Hematopoietic multipotent progenitor cell treated with erythropoietin and hydrocortisone succinate and interleukin-3 and kit ligand, for 4 days (in vitro differentiated cells): ENCODE results near the gene CROT.
A peak's percentile ranks its signal among the peaks of the same experiment; 100 is the strongest.

ENCODE experiments used
- DNase-seq: peaks from one replicate; pipeline ENCODE4 v3.0.0-alpha.2; 2015

CROT gene

GRCh38 chr7:87416682-87417587 is 71.5 kb downstream of the CROT start:
- peak; percentile 84 for DNase-seq

GRCh38 chr7:87420173-87420572 is 74.7 kb downstream of the CROT start:
- no peak for DNase-seq

DNA sequence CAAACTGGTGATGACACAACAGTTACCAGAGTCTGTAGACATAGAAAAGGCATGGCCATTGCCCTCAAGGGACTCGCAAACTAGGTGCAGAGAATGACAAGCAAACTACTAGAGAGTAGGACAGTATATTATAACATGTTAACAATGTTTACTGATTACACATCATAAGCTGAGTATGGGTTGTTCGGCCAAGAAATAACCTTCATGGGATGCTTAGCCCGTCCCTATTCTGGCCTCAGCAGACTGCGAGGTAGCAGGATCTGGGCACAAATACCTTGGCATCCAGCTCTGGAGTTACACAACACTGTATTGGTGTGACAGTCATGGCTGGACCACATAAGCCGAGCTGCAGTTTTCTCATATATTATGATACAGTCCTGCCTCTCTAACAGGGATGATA is 78.6 kb downstream of the CROT start:
- DNase-seq = no peak

DNA sequence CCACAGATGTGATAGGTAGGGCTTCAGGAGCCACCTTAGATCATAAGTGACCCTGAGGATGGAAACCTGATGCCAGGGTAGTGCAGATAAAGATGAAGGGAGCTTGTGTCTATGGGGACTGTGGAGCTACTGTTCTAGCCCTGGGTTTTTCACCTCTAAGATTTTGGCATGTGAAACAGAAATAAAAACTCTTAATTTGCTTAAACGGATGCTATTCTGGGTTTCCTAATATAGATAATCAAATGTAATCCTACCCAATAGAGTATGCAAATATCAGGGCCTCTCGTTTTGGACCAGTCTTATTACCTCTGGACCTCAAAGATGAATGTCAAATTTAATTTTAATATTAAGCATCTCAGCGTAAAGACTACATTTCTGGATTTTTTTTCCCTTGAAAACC is 80.7 kb downstream of the CROT start:
- no peak for DNase-seq

DNA sequence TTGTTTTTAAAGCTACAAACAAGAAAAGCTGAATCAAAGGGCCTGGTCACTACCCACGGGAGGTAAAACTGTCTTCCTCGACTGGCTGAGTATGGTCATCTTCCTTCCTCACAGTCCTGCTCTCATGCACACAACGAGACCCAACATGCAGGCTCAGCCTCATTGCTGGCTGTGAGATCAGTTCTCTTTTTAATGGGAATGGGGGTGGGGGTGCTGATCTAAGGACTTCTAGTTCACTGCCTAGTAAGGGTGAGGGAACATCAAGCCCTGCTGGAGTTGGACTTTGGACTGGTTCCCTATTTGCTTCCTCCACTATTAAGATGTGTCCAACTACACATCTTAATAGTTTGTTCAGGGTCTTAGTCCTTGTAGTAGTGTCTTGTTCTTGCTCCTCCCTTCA is 81.8 kb downstream of the CROT start:
- no peak for DNase-seq

DNA sequence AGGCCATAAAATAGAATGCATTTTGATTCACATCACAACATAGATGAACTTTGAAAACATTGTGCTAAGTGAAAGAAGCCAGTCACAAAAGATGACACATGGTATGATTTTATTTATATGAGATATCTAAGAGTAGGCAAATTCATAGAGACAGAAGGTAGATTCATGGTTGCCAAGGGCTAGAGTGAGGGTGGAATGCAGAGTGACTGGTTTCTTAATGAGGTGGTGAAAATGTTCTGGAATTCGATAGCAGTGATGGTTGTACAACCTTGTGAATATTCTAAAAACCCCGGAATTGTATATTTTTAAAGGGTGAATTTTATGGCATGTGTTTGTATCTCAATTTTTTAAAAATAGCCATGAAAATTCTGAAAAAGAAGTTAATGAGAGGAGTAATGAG is 87.1 kb downstream of the CROT start:
- no peak for DNase-seq

DNA sequence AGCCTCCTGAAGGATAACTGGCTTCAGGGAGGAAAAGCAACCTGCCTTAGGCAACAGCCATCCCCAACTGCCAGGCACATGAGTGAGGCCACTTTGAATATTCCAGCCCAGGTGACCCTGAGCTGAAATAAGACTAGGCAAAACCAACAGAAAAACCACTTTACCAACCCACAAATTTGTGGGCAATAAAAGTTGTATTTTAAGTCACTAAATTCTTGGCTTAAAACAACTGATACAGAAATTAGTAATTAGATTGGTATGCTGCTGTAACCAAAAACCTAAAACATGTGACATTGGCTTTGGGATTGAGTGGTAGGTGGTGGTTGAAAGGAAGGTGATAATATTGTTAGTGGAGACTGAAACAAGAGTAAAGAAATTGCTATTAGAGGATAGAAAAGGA is 90.1 kb downstream of the CROT start:
- DNase-seq = no peak

GRCh38 chr7:87445897-87446296 is 100.4 kb downstream of the CROT start:
- DNase-seq = no peak

- DNase-seq = no peak
Observed at GRCh38 chr7:87447116-87447635, 101.7 kb downstream of the CROT start.

- no peak for DNase-seq
Observed at GRCh38 chr7:87448388-87448787, 102.9 kb downstream of the CROT start.
